Panc1 (cell line): ENCODE measurements around the gene MPPED1. TPM values are rescaled to one million over a fixed set of nuclear protein-coding genes. Genes with fewer than 3 reads are reported as not detected.

Source experiments
- ATAC-seq: fragments of 200-7000 bp; cut with Tn5 transposase; 2 replicates; pipeline ENCODE4 v1.9.1; 2020; ENCODE audit warnings: mild to moderate bottlenecking, moderate library complexity
- BruUV-seq: library from RNA; stranded (reverse); fragments of 400-500 nt; replicated peaks from 2 replicates; lab custom pipeline; 2021; lab: Mats Ljungman, UMichigan
- CTCF ChIA-PET: fragments of 300-600 bp; sonication (Branson Sonifier 250); formaldehyde crosslinking; loops from one replicate; lab custom pipeline; 2022; ENCODE audit warnings: antibody characterized with exemption; lab: Charles Lee
- POLR2A ChIA-PET: fragments of 300-600 bp; sonication (Branson Sonifier 250); formaldehyde crosslinking; loops from one replicate; lab custom pipeline; 2022; ENCODE audit warnings: antibody characterized with exemption; lab: Charles Lee
- DNase-seq: peaks from one replicate; pipeline ENCODE4 v3.0.0-alpha.2; 2010; ENCODE audit warnings: low read depth, low spot score
- H3K27ac ChIP-seq: 2 replicates; pipeline ENCODE4 v1.5.1; 2011; ENCODE audit warnings: mild to moderate bottlenecking, low read length, inconsistent platforms
- H3K27me3 ChIP-seq: fragments of 200-500 bp; sonication (Bioruptor generic); 2 replicates; pipeline ENCODE4 v1.6.0; 2014; ENCODE audit warnings: low read length, inconsistent platforms; ENCODE audit not compliant: control insufficient read depth, insufficient read depth
- H3K36me3 ChIP-seq: fragments of 200-500 bp; sonication (Bioruptor generic); 2 replicates; pipeline ENCODE4 v1.5.1; 2014; ENCODE audit warnings: inconsistent platforms, mild to moderate bottlenecking, low read length, moderate library complexity; ENCODE audit not compliant: control insufficient read depth, insufficient read depth
- H3K4me1 ChIP-seq: 2 replicates; pipeline ENCODE4 v1.5.1; 2011; ENCODE audit warnings: inconsistent platforms, mild to moderate bottlenecking, low read length, moderate library complexity; ENCODE audit not compliant: control insufficient read depth, insufficient read depth
- H3K4me3 ChIP-seq, 2 experiments: 2 replicates each; pipeline ENCODE4 v1.5.1; 2011 to 2012; ENCODE audit warnings: low read depth in 2 of 2, low read length in 2 of 2, mild to moderate bottlenecking in 2 of 2, inconsistent platforms in 1 of 2, moderate library complexity in 1 of 2
- H3K9me3 ChIP-seq: fragments of 200-500 bp; sonication (Bioruptor generic); 2 replicates; pipeline ENCODE4 v1.5.1; 2014; ENCODE audit warnings: low read depth, mild to moderate bottlenecking, inconsistent platforms, low read length, moderate library complexity; ENCODE audit not compliant: control insufficient read depth, insufficient read depth
- POLR2AphosphoS5 ChIP-seq: IDR thresholded peaks from 2 replicates; pipeline ENCODE4 v1.6.1; 2012; ENCODE audit warnings: mild to moderate bottlenecking, low read depth, low read length, moderate library complexity
- SIN3A ChIP-seq: IDR thresholded peaks from 2 replicates; pipeline ENCODE4 v1.6.1; 2012; ENCODE audit warnings: low read depth, mild to moderate bottlenecking, low read length, moderate library complexity, borderline replicate concordance; ENCODE audit not compliant: insufficient read depth
- TCF7L2 ChIP-seq: IDR thresholded peaks from 2 replicates; pipeline ENCODE4 v1.6.1; 2011; ENCODE audit warnings: mild to moderate bottlenecking, low read depth, low read length, inconsistent platforms
- in situ Hi-C: cut with HindIII; loops from 2 replicates; pipeline ENCODE4 v1.10.0; 2016; ENCODE audit warnings: low sequenced_read_pairs, low pct_unique_long_range_greater_than_20kb
- intact Hi-C: fragments of 100-400 bp; cut with micrococcal nuclease; formaldehyde crosslinking; loops from one replicate; pipeline ENCODE4 v1.10.0; 2022; ENCODE audit not compliant: unreplicated experiment
- total RNA-seq: library from RNA; stranded (reverse); gene quantifications from one replicate; pipeline ENCODE4 v1.2.1, GENCODE V29; 2021; ENCODE audit not compliant: unreplicated experiment
- TF ChIP-seq, protein P1 (sequence below): fragments of 450-650 bp; IDR thresholded peaks from 2 replicates; pipeline ENCODE4 v1.5.1; 2017; ENCODE audit warnings: mild to moderate bottlenecking
- TF ChIP-seq, protein P2 (sequence below), 2 experiments: IDR thresholded peaks; 2 replicates each; pipeline ENCODE4 v1.6.1; 2011 to 2012; ENCODE audit warnings: low read depth in 2 of 2, control low read depth in 1 of 2, low read length in 1 of 2, mild to moderate bottlenecking in 1 of 2, moderate library complexity in 1 of 2; ENCODE audit not compliant: insufficient read depth in 1 of 2

The MPPED1 gene
- total RNA-seq, 1 experiment from 2014 or later: not detected

DNA sequence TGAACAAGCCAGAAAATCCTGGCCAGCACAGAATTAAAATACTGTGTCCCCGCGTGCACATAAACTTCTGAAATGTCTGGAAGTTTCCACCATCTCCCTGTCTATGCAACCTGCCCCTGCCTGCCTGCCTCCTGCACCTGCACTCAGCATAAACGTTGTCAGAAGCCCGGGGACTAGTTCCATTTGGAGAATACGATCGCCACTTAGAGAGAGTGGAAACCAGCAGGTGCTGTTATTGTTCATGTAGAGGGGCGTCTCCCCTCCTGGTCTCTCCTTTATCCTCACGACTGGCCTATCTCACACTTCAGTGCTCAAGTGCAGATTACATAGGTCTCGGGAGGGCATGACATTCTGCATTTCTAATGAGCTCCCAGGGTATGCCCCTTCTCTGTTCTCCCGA is 35.6 kb downstream of the MPPED1 start:
- Histone ChIP-seq H3K36me3 (no peaks in the 10 kb centered on the region), H3K4me3 (no peak overlapping the region), H3K4me1 (no peaks in the 10 kb centered on the region; the same call in 1 of the 2 replicates), H3K27ac (no peak overlapping the region), H3K9me3 (no peaks in the 10 kb centered on the region), H3K27me3 (no peaks in the 10 kb centered on the region)
- DNase-seq (no peak), ATAC-seq (no peak)
- TF ChIP-seq POLR2AphosphoS5 (no peak), TCF7L2 (no peak)
- TF ChIP-seq, protein P1, sequence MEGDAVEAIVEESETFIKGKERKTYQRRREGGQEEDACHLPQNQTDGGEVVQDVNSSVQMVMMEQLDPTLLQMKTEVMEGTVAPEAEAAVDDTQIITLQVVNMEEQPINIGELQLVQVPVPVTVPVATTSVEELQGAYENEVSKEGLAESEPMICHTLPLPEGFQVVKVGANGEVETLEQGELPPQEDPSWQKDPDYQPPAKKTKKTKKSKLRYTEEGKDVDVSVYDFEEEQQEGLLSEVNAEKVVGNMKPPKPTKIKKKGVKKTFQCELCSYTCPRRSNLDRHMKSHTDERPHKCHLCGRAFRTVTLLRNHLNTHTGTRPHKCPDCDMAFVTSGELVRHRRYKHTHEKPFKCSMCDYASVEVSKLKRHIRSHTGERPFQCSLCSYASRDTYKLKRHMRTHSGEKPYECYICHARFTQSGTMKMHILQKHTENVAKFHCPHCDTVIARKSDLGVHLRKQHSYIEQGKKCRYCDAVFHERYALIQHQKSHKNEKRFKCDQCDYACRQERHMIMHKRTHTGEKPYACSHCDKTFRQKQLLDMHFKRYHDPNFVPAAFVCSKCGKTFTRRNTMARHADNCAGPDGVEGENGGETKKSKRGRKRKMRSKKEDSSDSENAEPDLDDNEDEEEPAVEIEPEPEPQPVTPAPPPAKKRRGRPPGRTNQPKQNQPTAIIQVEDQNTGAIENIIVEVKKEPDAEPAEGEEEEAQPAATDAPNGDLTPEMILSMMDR: no peak
- intact Hi-C loops: no loop called here
- CTCF ChIA-PET: no interaction called here
- in situ Hi-C loops: no loop called here
- POLR2A ChIA-PET: no interaction called here
- BruUV-seq: no TSS peak

DNA sequence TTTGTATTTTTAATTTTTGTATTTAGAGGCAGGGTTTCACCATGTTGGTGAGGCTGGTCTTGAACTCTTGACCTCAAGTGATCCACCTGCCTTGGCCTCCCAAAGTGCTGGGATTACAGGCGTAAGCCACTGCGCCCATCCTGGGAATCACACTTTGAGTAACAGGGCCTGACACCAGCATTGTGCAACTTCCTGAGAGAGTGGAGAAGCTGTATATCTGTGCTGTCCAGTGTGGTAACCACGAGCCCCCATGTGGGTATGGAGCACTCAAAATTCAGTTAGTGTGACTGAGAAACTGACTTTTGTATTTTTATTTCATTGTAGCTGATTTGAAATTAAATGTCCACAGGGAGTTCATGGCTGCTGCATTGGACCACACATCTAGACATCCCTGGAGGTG is 36.2 kb downstream of the MPPED1 start:
- POLR2A ChIA-PET: no interaction called here
- DNase-seq (no peak), ATAC-seq (no peak)
- no TSS peak for BruUV-seq
- H3K9me3 ChIP-seq: no peaks in the 10 kb centered on the region
- no peaks in the 10 kb centered on the region for H3K36me3 ChIP-seq
- CTCF ChIA-PET: no interaction called here
- H3K4me1 ChIP-seq: no peaks in the 10 kb centered on the region; the same call in 1 of the 2 replicates
- intact Hi-C loops: no loop called here
- in situ Hi-C loops: no loop called here
- H3K4me3 ChIP-seq: no peak overlapping the region
- TF ChIP-seq, protein P2, sequence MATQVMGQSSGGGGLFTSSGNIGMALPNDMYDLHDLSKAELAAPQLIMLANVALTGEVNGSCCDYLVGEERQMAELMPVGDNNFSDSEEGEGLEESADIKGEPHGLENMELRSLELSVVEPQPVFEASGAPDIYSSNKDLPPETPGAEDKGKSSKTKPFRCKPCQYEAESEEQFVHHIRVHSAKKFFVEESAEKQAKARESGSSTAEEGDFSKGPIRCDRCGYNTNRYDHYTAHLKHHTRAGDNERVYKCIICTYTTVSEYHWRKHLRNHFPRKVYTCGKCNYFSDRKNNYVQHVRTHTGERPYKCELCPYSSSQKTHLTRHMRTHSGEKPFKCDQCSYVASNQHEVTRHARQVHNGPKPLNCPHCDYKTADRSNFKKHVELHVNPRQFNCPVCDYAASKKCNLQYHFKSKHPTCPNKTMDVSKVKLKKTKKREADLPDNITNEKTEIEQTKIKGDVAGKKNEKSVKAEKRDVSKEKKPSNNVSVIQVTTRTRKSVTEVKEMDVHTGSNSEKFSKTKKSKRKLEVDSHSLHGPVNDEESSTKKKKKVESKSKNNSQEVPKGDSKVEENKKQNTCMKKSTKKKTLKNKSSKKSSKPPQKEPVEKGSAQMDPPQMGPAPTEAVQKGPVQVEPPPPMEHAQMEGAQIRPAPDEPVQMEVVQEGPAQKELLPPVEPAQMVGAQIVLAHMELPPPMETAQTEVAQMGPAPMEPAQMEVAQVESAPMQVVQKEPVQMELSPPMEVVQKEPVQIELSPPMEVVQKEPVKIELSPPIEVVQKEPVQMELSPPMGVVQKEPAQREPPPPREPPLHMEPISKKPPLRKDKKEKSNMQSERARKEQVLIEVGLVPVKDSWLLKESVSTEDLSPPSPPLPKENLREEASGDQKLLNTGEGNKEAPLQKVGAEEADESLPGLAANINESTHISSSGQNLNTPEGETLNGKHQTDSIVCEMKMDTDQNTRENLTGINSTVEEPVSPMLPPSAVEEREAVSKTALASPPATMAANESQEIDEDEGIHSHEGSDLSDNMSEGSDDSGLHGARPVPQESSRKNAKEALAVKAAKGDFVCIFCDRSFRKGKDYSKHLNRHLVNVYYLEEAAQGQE (IDR thresholded peaks at IDR 0.05; ENCODE audit: insufficient read depth in 1 of 2, low read depth in 2 of 2, low read length in 1 of 2): no peak
- TF ChIP-seq, protein P1: no peak
- TF ChIP-seq SIN3A: no peak
- no peak for TF ChIP-seq TCF7L2
- no peak for TF ChIP-seq POLR2AphosphoS5
- H3K27ac ChIP-seq: no peak overlapping the region
- no peaks in the 10 kb centered on the region for H3K27me3 ChIP-seq
